ENCODE results near the gene STH. TPM values are rescaled to one million over a fixed set of nuclear protein-coding genes. Genes with fewer than 3 reads are reported as not detected.

STH gene
- total RNA-seq, 2 donors from 2014 or later, result not detected

- peak in 2 of 4 donors; percentile 32 to 53 for DNase-seq
- WGBS, 2 donors, result 67 to 71% methylated on average over 5 to 16 of the region's 17 CpGs
- TF ChIP-seq POLR2A (IDR thresholded peaks at IDR 0.05) (no peak), CTCF (IDR thresholded peaks at IDR 0.05) (no peak)
- intact Hi-C loops (cut with DNase I), result no loop called here
- H3K27ac ChIP-seq, result peak overlapping the region; percentile 72 to 84 (median 80)
- H3K4me3 ChIP-seq, result no peak overlapping the region
- H3K27me3 ChIP-seq, result no peaks in the 10 kb centered on the region
- no peaks in the 10 kb centered on the region for H3K9me3 ChIP-seq
- peaks cover 81% of the 10 kb centered on the region for H3K4me1 ChIP-seq
- no peaks in the 10 kb centered on the region for H3K36me3 ChIP-seq (replicated peaks in 1 of 2; ENCODE audit: insufficient read depth in 1 of 2, low read depth in 2 of 2)
- no peak for ATAC-seq
Measured at GRCh38 chr17:46026166-46027047, 27.4 kb downstream of the STH start.

- intact Hi-C loops (cut with DNase I), result no loop called here
- 40 to 43% methylated on average over 10 to 12 of the region's 12 CpGs for WGBS, 2 donors
- Histone ChIP-seq H3K4me3 (no peak overlapping the region), H3K27me3 (no peaks in the 10 kb centered on the region), H3K9me3 (no peaks in the 10 kb centered on the region), H3K4me1 (peaks cover 85% of the 10 kb centered on the region), H3K27ac (peak overlapping the region; percentile 72 to 84 (median 80)), H3K36me3 (replicated peaks in 1 of 2; ENCODE audit: insufficient read depth in 1 of 2, low read depth in 2 of 2) (peaks cover 0 to 3% of the 10 kb centered on the region in 2 donors)
- TF ChIP-seq POLR2A (IDR thresholded peaks at IDR 0.05) (peak in 1 of 3 donors; percentile 38), CTCF (IDR thresholded peaks at IDR 0.05) (no peak)
- DNase-seq (peak; percentile 80 to 93 (median 90)), ATAC-seq (peak; percentile 73)
Measured at GRCh38 chr17:46027048-46027975, 28.3 kb downstream of the STH start.

- H3K9me3 ChIP-seq, result no peaks in the 10 kb centered on the region
- no peaks in the 10 kb centered on the region for H3K27me3 ChIP-seq
- peaks cover 87% of the 10 kb centered on the region for H3K4me1 ChIP-seq
- H3K27ac ChIP-seq, result peak overlapping the region; percentile 72 to 84 (median 80)
- intact Hi-C loops (cut with DNase I), result no loop called here
- no peak for DNase-seq
- no peak for TF ChIP-seq CTCF (IDR thresholded peaks at IDR 0.05)
- 13 to 52% methylated on average over 4 of the region's 4 CpGs for WGBS, 2 donors
- ATAC-seq, result peak; percentile 6
- H3K4me3 ChIP-seq, result no peak overlapping the region
- H3K36me3 ChIP-seq (replicated peaks in 1 of 2; ENCODE audit: insufficient read depth in 1 of 2, low read depth in 2 of 2), result peaks cover 0 to 3% of the 10 kb centered on the region in 2 donors
Measured at GRCh38 chr17:46027976-46028325, 28.9 kb downstream of the STH start.

- Histone ChIP-seq H3K4me1 (peaks cover 90% of the 10 kb centered on the region), H3K27me3 (no peaks in the 10 kb centered on the region), H3K9me3 (no peaks in the 10 kb centered on the region), H3K36me3 (replicated peaks in 1 of 2; ENCODE audit: insufficient read depth in 1 of 2, low read depth in 2 of 2) (peaks cover 0 to 5% of the 10 kb centered on the region in 2 donors), H3K27ac (peak overlapping the region; percentile 72 to 84 (median 80)), H3K4me3 (no peak overlapping the region)
- intact Hi-C loops (cut with DNase I), result no loop called here
- DNase-seq (peak in 1 of 4 donors; percentile 7), ATAC-seq (no peak)
- 58 to 66% methylated on average over 3 of the region's 3 CpGs for WGBS, 2 donors
- TF ChIP-seq CTCF (IDR thresholded peaks at IDR 0.05) (no peak), POLR2A (IDR thresholded peaks at IDR 0.05) (no peak)
Measured at GRCh38 chr17:46028374-46028773, 29.3 kb downstream of the STH start.

Data from body of pancreas (tissue), 4 donors.